ENCODE measurements around the gene SMS.

DNA sequence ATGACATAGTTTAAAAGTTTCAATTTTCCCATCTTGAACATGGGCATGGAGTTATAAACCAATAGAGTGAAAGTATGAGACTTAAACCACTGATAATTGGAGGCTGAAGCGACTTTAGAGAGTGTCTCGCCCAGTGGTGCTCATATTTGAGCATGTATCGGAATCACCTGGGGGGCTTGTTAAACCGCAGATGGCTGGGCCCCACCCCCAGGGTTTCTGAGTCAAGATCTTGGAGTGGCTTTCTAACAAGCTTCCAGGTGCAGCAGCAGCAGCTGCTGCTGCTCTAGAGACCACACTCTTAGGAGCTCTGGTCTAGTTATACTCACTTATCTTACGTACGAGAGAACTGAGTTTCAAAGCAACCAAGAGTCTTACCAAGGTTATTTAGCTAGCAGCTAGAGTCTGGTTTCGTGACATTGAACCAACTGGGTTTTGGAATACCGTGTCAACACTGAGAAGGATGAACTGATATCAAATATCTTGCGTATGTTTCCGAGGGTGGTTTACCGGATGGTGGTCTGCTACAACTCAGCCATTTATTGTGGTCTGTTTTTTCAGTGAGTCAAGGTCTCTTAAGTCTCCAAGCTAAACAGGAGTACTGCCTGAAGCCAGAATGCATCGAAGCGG, 97.5 kb downstream of the SMS start:
- no peak for TF ChIP-seq CTCF (IDR thresholded peaks at IDR 0.05)
- TF ChIP-seq POLR2A (IDR thresholded peaks at IDR 0.05) = no peak

Data from heart left ventricle (tissue), 13 donors.